ENCODE data around the gene NEDD4L. TPM values are rescaled to one million over a fixed set of nuclear protein-coding genes. Genes with fewer than 3 reads are reported as not detected.

NEDD4L gene
- polyA plus RNA-seq, 1 donor (not counting 4 experiments of a cell fraction or from before 2014, with no cell fraction given), result 52.6 TPM

GRCh38 chr18:58112174-58112573 is 68.1 kb downstream of the NEDD4L start:
- no peaks in the 10 kb centered on the region for H3K27me3 ChIP-seq (ENCODE audit: control insufficient read depth, extremely low read depth, insufficient read depth, low read length)
- no peak for FAIRE-seq
- DNase-seq (ENCODE audit: low read depth, low spot score), result no peak
- no peak overlapping the region for H3K4me2 ChIP-seq (ENCODE audit: control insufficient read depth, extremely low read depth, insufficient read depth, low read depth, low read length)
- H3K79me2 ChIP-seq (ENCODE audit: control insufficient read depth, insufficient read depth, low read length), result peaks cover 2% of the 10 kb centered on the region
- H3K9me3 ChIP-seq (ENCODE audit: control insufficient read depth, low read depth, low read length), result no peaks in the 10 kb centered on the region
- no peaks in the 10 kb centered on the region for H3K4me1 ChIP-seq (ENCODE audit: control insufficient read depth, extremely low read depth, insufficient read depth, low read length)
- H3K4me3 ChIP-seq (ENCODE audit: control insufficient read depth in 2 of 3, extremely low read depth in 1 of 3, insufficient read depth in 2 of 3, low read depth in 1 of 3, low read length in 3 of 3), result no peak overlapping the region
- H3K27ac ChIP-seq (ENCODE audit: control insufficient read depth, insufficient read depth, low read length), result no peak overlapping the region
- no peaks in the 10 kb centered on the region for H3K9me1 ChIP-seq (ENCODE audit: control insufficient read depth, extremely low read depth, insufficient read depth, low read length)
- H3K36me3 ChIP-seq (ENCODE audit: control insufficient read depth in 2 of 2, extremely low read depth in 1 of 2, insufficient read depth in 2 of 2, low read length in 2 of 2), result no peaks in the 10 kb centered on the region
- no peaks in the 10 kb centered on the region for H4K20me1 ChIP-seq (ENCODE audit: control insufficient read depth, extremely low read depth, insufficient read depth, low read length)
- no peak overlapping the region for H3K9ac ChIP-seq (ENCODE audit: control insufficient read depth, extremely low read depth, insufficient read depth, low read length)
- no peak for TF ChIP-seq EZH2 (IDR thresholded peaks at IDR 0.05; ENCODE audit: low read length)
- TF ChIP-seq, protein P1, sequence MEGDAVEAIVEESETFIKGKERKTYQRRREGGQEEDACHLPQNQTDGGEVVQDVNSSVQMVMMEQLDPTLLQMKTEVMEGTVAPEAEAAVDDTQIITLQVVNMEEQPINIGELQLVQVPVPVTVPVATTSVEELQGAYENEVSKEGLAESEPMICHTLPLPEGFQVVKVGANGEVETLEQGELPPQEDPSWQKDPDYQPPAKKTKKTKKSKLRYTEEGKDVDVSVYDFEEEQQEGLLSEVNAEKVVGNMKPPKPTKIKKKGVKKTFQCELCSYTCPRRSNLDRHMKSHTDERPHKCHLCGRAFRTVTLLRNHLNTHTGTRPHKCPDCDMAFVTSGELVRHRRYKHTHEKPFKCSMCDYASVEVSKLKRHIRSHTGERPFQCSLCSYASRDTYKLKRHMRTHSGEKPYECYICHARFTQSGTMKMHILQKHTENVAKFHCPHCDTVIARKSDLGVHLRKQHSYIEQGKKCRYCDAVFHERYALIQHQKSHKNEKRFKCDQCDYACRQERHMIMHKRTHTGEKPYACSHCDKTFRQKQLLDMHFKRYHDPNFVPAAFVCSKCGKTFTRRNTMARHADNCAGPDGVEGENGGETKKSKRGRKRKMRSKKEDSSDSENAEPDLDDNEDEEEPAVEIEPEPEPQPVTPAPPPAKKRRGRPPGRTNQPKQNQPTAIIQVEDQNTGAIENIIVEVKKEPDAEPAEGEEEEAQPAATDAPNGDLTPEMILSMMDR (optimal IDR thresholded peaks at IDR 0.05 in 1 of 3, IDR thresholded peaks at IDR 0.05 in 1 of 3, conservative IDR thresholded peaks at IDR 0.05 in 1 of 3; ENCODE audit: extremely low read depth in 1 of 3, insufficient read depth in 2 of 3, low read length in 3 of 3), result no peak
- no peak overlapping the region for H2AFZ ChIP-seq (ENCODE audit: control insufficient read depth, low read length)
- dilution Hi-C loops (cut with MboI; ENCODE audit: extremely low pct_ligation_motif_present, low sequenced_read_pairs), result no loop called here

DNA sequence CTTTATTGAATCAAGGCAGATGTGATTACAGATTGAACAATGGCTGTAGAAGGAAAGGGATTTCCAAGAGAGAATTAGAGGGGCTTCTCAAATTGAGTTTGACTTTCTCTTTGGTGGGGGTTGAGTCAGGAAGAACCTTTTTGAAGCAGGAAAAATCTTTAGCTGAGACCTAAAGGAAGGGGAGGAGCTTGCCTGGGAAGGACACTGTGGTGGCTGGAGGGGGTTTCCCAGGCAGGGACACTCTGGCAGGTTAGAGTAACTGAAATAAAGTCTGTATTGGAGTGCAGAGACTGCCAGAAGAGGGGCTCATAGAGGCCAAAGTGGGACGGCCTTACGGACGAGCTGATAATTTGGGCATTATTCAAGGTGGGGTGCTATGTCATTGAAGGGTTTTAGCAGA is 69.3 kb downstream of the NEDD4L start:
- Histone ChIP-seq H4K20me1 (ENCODE audit: control insufficient read depth, extremely low read depth, insufficient read depth, low read length) (no peaks in the 10 kb centered on the region), H3K36me3 (ENCODE audit: control insufficient read depth in 2 of 2, extremely low read depth in 1 of 2, insufficient read depth in 2 of 2, low read length in 2 of 2) (no peaks in the 10 kb centered on the region), H3K79me2 (ENCODE audit: control insufficient read depth, insufficient read depth, low read length) (peaks cover 2% of the 10 kb centered on the region), H3K9me3 (ENCODE audit: control insufficient read depth, low read depth, low read length) (no peaks in the 10 kb centered on the region), H3K9ac (ENCODE audit: control insufficient read depth, extremely low read depth, insufficient read depth, low read length) (no peak overlapping the region), H3K27me3 (ENCODE audit: control insufficient read depth, extremely low read depth, insufficient read depth, low read length) (no peaks in the 10 kb centered on the region), H2AFZ (ENCODE audit: control insufficient read depth, low read length) (no peak overlapping the region), H3K4me3 (ENCODE audit: control insufficient read depth in 2 of 3, extremely low read depth in 1 of 3, insufficient read depth in 2 of 3, low read depth in 1 of 3, low read length in 3 of 3) (no peak overlapping the region), H3K4me2 (ENCODE audit: control insufficient read depth, extremely low read depth, insufficient read depth, low read depth, low read length) (no peak overlapping the region), H3K9me1 (ENCODE audit: control insufficient read depth, extremely low read depth, insufficient read depth, low read length) (no peaks in the 10 kb centered on the region), H3K27ac (ENCODE audit: control insufficient read depth, insufficient read depth, low read length) (no peak overlapping the region), H3K4me1 (ENCODE audit: control insufficient read depth, extremely low read depth, insufficient read depth, low read length) (peaks cover 11% of the 10 kb centered on the region)
- FAIRE-seq (no peak), DNase-seq (ENCODE audit: low read depth, low spot score) (no peak)
- TF ChIP-seq, protein P1 (optimal IDR thresholded peaks at IDR 0.05 in 1 of 3, IDR thresholded peaks at IDR 0.05 in 1 of 3, conservative IDR thresholded peaks at IDR 0.05 in 1 of 3; ENCODE audit: extremely low read depth in 1 of 3, insufficient read depth in 2 of 3, low read length in 3 of 3), result no peak
- no peak for TF ChIP-seq EZH2 (IDR thresholded peaks at IDR 0.05; ENCODE audit: low read length)
- dilution Hi-C loops (cut with MboI; ENCODE audit: extremely low pct_ligation_motif_present, low sequenced_read_pairs), result no loop called here

Measured in keratinocyte (primary cell).